GM12878 (cell line): ENCODE data around the gene NT5C3A. TPM values are rescaled to one million over a fixed set of nuclear protein-coding genes. Genes with fewer than 3 reads are reported as not detected.

Experiments
- ATAC-seq: fragments of 200-7000 bp; cut with Tn5 transposase; 3 replicates; pipeline ENCODE4 v1.9.1; 2020; ENCODE audit warnings: mild to moderate bottlenecking, moderate library complexity
- BruUV-seq: library from RNA; stranded (reverse); fragments of 400-500 nt; replicated peaks from 2 replicates; lab custom pipeline; 2021; lab: Mats Ljungman, UMichigan
- CTCF ChIA-PET: fragments of 300-600 bp; sonication (Branson Sonifier 250); formaldehyde crosslinking; extraction: SDS; loops from one replicate; lab custom pipeline; 2021; ENCODE audit warnings: inconsistent platforms; lab: Yijun Ruan, JAX
- POLR2A ChIA-PET: fragments of 350-600 bp; formaldehyde crosslinking; extraction: SDS; loops from one replicate; lab custom pipeline; 2021; ENCODE audit warnings: inconsistent platforms; lab: Charles Lee
- RAD21 ChIA-PET: fragments of 300-600 bp; sonication (Branson Sonifier 250); formaldehyde crosslinking; loops from one replicate; lab custom pipeline; 2023; ENCODE audit warnings: antibody characterized with exemption; ENCODE audit not compliant: unreplicated experiment; lab: Charles Lee
- SMC1A ChIA-PET: fragments of 300-600 bp; sonication (Branson Sonifier 250); formaldehyde crosslinking; loops from one replicate; lab custom pipeline; 2023; ENCODE audit not compliant: unreplicated experiment, uncharacterized antibody; lab: Charles Lee
- DNase-seq: peaks from one replicate; pipeline ENCODE4 v3.0.0-alpha.2; 2011; ENCODE audit warnings: low read depth, low spot score
- FAIRE-seq: peaks from 3 replicates; lab custom pipeline; 2011; peaks lifted over from hg19 to GRCh38; lab: Jason Lieb, UNC
- H2AFZ ChIP-seq: 2 replicates; pipeline ENCODE4 v1.6.0; 2011; ENCODE audit warnings: low read depth, low read length, control low read depth; ENCODE audit not compliant: control insufficient read depth
- H3K27ac ChIP-seq: 2 replicates; pipeline ENCODE4 v1.5.1; 2011; ENCODE audit warnings: control low read depth; ENCODE audit not compliant: control insufficient read depth, insufficient read depth
- H3K27me3 ChIP-seq, 2 experiments: replicated peaks in 1 of 2; 2 replicates each; pipeline versions ENCODE4 v1.6.0 to v1.6.1; 2011; ENCODE audit warnings: low read length in 1 of 2; ENCODE audit not compliant: control insufficient read depth in 2 of 2, insufficient read depth in 2 of 2
- H3K36me3 ChIP-seq, 2 experiments: 2 replicates each; pipeline ENCODE4 v1.5.1; 2011; ENCODE audit warnings: low read length in 1 of 2; ENCODE audit not compliant: control insufficient read depth in 2 of 2, insufficient read depth in 2 of 2
- H3K4me1 ChIP-seq: 2 replicates; pipeline ENCODE4 v1.6.1; 2011; ENCODE audit warnings: mild to moderate bottlenecking, low read length, moderate library complexity, mixed read lengths; ENCODE audit not compliant: control insufficient read depth, insufficient read depth
- H3K4me2 ChIP-seq: 2 replicates; pipeline ENCODE4 v1.6.0; 2011; ENCODE audit warnings: control low read depth; ENCODE audit not compliant: control insufficient read depth, insufficient read depth
- H3K4me3 ChIP-seq: fragments of 200-600 bp; sonication (generic); 2 replicates; pipeline ENCODE4 v1.5.1; 2016
- H3K79me2 ChIP-seq: 2 replicates; pipeline ENCODE4 v1.6.0; 2011; ENCODE audit warnings: low read length; ENCODE audit not compliant: control insufficient read depth, insufficient read depth
- H3K9ac ChIP-seq: 2 replicates; pipeline ENCODE4 v1.8.0; 2011; ENCODE audit warnings: low read length, control low read depth, mixed read lengths; ENCODE audit not compliant: control insufficient read depth, insufficient read depth
- H3K9me3 ChIP-seq: replicated peaks from 3 replicates; pipeline ENCODE4 v1.5.1; 2011; ENCODE audit warnings: mild to moderate bottlenecking, low read length; ENCODE audit not compliant: control insufficient read depth, insufficient read depth
- H4K20me1 ChIP-seq: 2 replicates; pipeline ENCODE4 v1.6.0; 2011; ENCODE audit not compliant: control insufficient read depth, insufficient read depth
- HDAC2 ChIP-seq: fragments of 200-600 bp; sonication (generic); IDR thresholded peaks from 2 replicates; pipeline ENCODE4 v1.6.1; 2017
- IKZF2 ChIP-seq, 2 experiments: fragments of 450-650 bp; IDR thresholded peaks; 2 replicates each; pipeline ENCODE4 v1.6.1; 2017; ENCODE audit warnings: mild to moderate bottlenecking in 2 of 2, moderate library complexity in 2 of 2
- JUNB ChIP-seq: IDR thresholded peaks from 2 replicates; pipeline ENCODE4 v1.6.1; 2016; ENCODE audit warnings: antibody characterized with exemption, mild to moderate bottlenecking
- POLR2AphosphoS5 ChIP-seq: IDR thresholded peaks from 2 replicates; pipeline ENCODE4 v1.6.1; 2011; ENCODE audit warnings: mild to moderate bottlenecking, low read length, inconsistent platforms
- RFX5 ChIP-seq: IDR thresholded peaks from 2 replicates; pipeline ENCODE4 v1.6.1; 2011; ENCODE audit warnings: low read depth, low read length, improper control_type of control experiment
- SUPT20H ChIP-seq: IDR thresholded peaks from 2 replicates; pipeline ENCODE4 v1.6.1; 2011; ENCODE audit warnings: low read depth, mild to moderate bottlenecking, low read length, moderate library complexity, borderline replicate concordance; ENCODE audit not compliant: control insufficient read depth
- WGBS: methylation state at CpG from one replicate; pipeline ENCODE4 v1.1.6; 2016; ENCODE audit warnings: low lambda C conversion rate; ENCODE audit not compliant: insufficient replicate concordance, insufficient coverage; ENCODE audit errors: missing lambda C conversion rate; 5-methylcytosine and 5-hydroxymethylcytosine counted together
- in situ Hi-C: fragments of 300-500 bp; cut with MboI; formaldehyde crosslinking; loops from 9 replicates; pipeline ENCODE4 v1.14.3; 2018; ENCODE audit warnings: mixed read lengths
- intact Hi-C: fragments of 100-400 bp; cut with micrococcal nuclease; formaldehyde crosslinking; loops from one replicate; pipeline ENCODE4 v1.14.2; 2022; ENCODE audit not compliant: unreplicated experiment
- polyA plus RNA-seq, 11 experiments: library from polyadenylated mRNA; depleted of rRNA in 4 of 11; unstranded in 6 of 11; stranded (reverse) in 5 of 11; fragments of >200 nt; fragmentation: Nextera tagmentation in 4 of 11; fragmentation: Illumina TruSeq in 1 of 11; extraction: Ambion mirVana in 4 of 11; extraction: Trizol in 1 of 11; gene quantifications; 1 replicate in 1 of 11; 2 replicates in 10 of 11; pipeline versions ENCODE4 v1.2.1 to v1.2.3, GENCODE V29; 2011 to 2016; ENCODE audit warnings: inconsistent platforms in 2 of 11, missing spikeins in 2 of 11, low read depth in 1 of 11
- total RNA-seq, 4 experiments: library from RNA; depleted of rRNA in 3 of 4; stranded (reverse); fragments of >200 nt in 3 of 4; fragmentation: Illumina TruSeq in 1 of 4; extraction: Trizol in 1 of 4; gene quantifications; 2 replicates each; pipeline versions ENCODE4 v1.2.1 to v1.2.3, GENCODE V29; 2013 to 2021
- TF ChIP-seq, protein P1 (sequence below): fragments of 450-650 bp; IDR thresholded peaks from 2 replicates; pipeline ENCODE4 v1.6.1; 2018; ENCODE audit warnings: mild to moderate bottlenecking, low read depth, moderate library complexity; ENCODE audit not compliant: partially characterized antibody

NT5C3A gene
- total and polyA plus RNA-seq, 10 of the 15 experiments (the other 5 are each of a cell fraction or from before 2014, with no cell fraction given) = 53.0 to 111 (median 71.4) TPM

DNA sequence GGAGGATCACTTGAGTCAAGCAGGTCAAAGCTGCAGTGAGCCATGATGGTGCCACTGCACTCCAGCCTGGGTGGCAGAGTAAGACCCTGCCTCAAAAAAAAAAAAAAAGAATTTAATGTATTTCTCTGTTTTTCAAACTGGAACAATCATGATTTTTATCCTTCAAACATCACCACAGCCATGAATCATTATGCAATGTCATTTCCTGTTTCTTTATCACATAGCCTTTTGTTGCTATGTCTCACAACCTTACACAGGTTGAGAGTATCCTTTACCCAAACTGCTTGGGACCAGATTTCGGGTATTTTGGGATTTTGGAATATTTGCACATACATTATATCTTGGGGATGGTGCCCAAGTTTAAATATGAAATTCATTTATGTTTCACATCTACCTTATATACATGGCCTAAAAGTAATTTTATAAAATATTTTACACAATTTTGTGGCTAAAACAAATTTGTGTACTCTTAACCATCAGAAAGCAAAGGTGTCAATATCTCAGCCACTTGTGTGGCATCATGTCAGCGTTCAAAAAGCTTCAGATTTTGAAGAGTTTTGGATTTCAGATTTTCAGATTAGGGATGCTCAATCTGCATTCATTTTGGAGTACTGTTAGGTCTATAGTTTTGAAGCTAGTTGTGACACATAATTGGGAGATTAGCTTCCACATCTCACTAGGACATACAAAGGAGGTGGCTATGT is 8.2 kb downstream of the NT5C3A start:
- Histone ChIP-seq H3K4me1 (peaks cover 21% of the 10 kb centered on the region), H3K27ac (0 out of 2 replicates have a peak overlapping the region, but pooled peaks have one; percentile 1), H3K4me2 (no peak overlapping the region), H3K9ac (no peak overlapping the region), H3K27me3 (no peaks in the 10 kb centered on the region), H3K4me3 (no peak overlapping the region), H3K36me3 (no peaks in the 10 kb centered on the region), H3K79me2 (peaks cover 88% of the 10 kb centered on the region), H2AFZ (no peak overlapping the region), H3K9me3 (no peaks in the 10 kb centered on the region), H4K20me1 (no peaks in the 10 kb centered on the region)
- ATAC-seq (peak; percentile 59), DNase-seq (no peak), FAIRE-seq (no peak)
- CTCF ChIA-PET = interaction anchor here (0.6 to 4.6 kb wide), 8 partner anchors 7 to 208 kb away, joined by 4 to 33 read pairs (median 8); partner anchors contain the start of gene NT5C3A
- TF ChIP-seq IKZF2 (IDR thresholded peaks at IDR 0.05) (peak in 1 of 2 experiments; percentile 30; a peak in 1 of 4 replicates), SUPT20H (no peak), HDAC2 (no peak), POLR2AphosphoS5 (no peak), RFX5 (0 out of 2 replicates have a peak, but pooled peaks have one; percentile 16), JUNB (peak; percentile 15; the same call in 1 of the 2 replicates)
- TF ChIP-seq, protein P1, sequence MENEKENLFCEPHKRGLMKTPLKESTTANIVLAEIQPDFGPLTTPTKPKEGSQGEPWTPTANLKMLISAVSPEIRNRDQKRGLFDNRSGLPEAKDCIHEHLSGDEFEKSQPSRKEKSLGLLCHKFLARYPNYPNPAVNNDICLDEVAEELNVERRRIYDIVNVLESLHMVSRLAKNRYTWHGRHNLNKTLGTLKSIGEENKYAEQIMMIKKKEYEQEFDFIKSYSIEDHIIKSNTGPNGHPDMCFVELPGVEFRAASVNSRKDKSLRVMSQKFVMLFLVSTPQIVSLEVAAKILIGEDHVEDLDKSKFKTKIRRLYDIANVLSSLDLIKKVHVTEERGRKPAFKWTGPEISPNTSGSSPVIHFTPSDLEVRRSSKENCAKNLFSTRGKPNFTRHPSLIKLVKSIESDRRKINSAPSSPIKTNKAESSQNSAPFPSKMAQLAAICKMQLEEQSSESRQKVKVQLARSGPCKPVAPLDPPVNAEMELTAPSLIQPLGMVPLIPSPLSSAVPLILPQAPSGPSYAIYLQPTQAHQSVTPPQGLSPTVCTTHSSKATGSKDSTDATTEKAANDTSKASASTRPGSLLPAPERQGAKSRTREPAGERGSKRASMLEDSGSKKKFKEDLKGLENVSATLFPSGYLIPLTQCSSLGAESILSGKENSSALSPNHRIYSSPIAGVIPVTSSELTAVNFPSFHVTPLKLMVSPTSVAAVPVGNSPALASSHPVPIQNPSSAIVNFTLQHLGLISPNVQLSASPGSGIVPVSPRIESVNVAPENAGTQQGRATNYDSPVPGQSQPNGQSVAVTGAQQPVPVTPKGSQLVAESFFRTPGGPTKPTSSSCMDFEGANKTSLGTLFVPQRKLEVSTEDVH = no peak
- POLR2A ChIA-PET = interaction anchor here (0.6 to 1.6 kb wide), 6 partner anchors 8 to 53 kb away, joined by 3 to 7 read pairs (median 4); partner anchors contain the start of gene NT5C3A
- in situ Hi-C loops (loop anchor here (10.0 kb wide), 1 partner anchor 360 kb away; no protein-coding TSS in a partner anchor), intact Hi-C loops (loop anchor here (5.0 kb wide), 1 partner anchor 362 kb away; no protein-coding TSS in a partner anchor)
- SMC1A ChIA-PET = interaction anchor here (1.1 to 3.9 kb wide), 6 partner anchors 8 to 208 kb away, joined by 4 to 19 read pairs (median 6); partner anchors contain the start of genes NT5C3A and RP9
- no TSS peak for BruUV-seq
- WGBS = 74% methylated on average over 2 of the region's 2 CpGs
- RAD21 ChIA-PET = interaction anchor here (1.1 to 4.1 kb wide), 4 partner anchors 8 to 208 kb away, joined by 3 to 29 read pairs (median 8); partner anchors contain the start of gene NT5C3A
